ENCODE results near the gene BPIFB1.
A peak's percentile ranks its signal among the peaks of the same experiment; 100 is the strongest.

The BPIFB1 gene

GRCh38 chr20:33308668-33309067 lies 25.7 kb downstream of the BPIFB1 start:
- TF ChIP-seq CTCF (IDR thresholded peaks at IDR 0.05; ENCODE audit: unreplicated experiment in 3 of 3): no peak
- Mint-ChIP-seq H3K27ac (no peak overlapping the region), H3K27me3 (ENCODE audit: low read depth) (peaks cover 4% of the 10 kb centered on the region), H3K4me1 (peaks cover 5% of the 10 kb centered on the region), H3K9me3 (peaks cover 8% of the 10 kb centered on the region), H3K36me3 (ENCODE audit: low read depth) (no peaks in the 10 kb centered on the region), H3K4me3 (no peak overlapping the region)

GRCh38 chr20:33309631-33310030 lies 26.6 kb downstream of the BPIFB1 start:
- H3K9me3 Mint-ChIP-seq: peaks cover 8% of the 10 kb centered on the region
- H3K27ac Mint-ChIP-seq: no peak overlapping the region
- no peaks in the 10 kb centered on the region for H3K36me3 Mint-ChIP-seq (ENCODE audit: low read depth)
- H3K4me3 Mint-ChIP-seq: no peak overlapping the region
- H3K4me1 Mint-ChIP-seq: peaks cover 5% of the 10 kb centered on the region
- peaks cover 4% of the 10 kb centered on the region for H3K27me3 Mint-ChIP-seq (ENCODE audit: low read depth)
- no peak for TF ChIP-seq CTCF (IDR thresholded peaks at IDR 0.05; ENCODE audit: unreplicated experiment in 3 of 3)

GRCh38 chr20:33310327-33310899 lies 27.4 kb downstream of the BPIFB1 start:
- Mint-ChIP-seq H3K4me3 (no peak overlapping the region), H3K9me3 (peaks cover 8% of the 10 kb centered on the region), H3K27me3 (ENCODE audit: low read depth) (peaks cover 4% of the 10 kb centered on the region), H3K27ac (no peak overlapping the region), H3K4me1 (peaks cover 5% of the 10 kb centered on the region), H3K36me3 (ENCODE audit: low read depth) (no peaks in the 10 kb centered on the region)
- no peak for TF ChIP-seq CTCF (IDR thresholded peaks at IDR 0.05; ENCODE audit: unreplicated experiment in 3 of 3)

GRCh38 chr20:33311011-33311410 lies 28.0 kb downstream of the BPIFB1 start:
- Mint-ChIP-seq H3K36me3 (ENCODE audit: low read depth) (no peaks in the 10 kb centered on the region), H3K4me1 (peaks cover 5% of the 10 kb centered on the region), H3K4me3 (no peak overlapping the region), H3K9me3 (peaks cover 8% of the 10 kb centered on the region), H3K27ac (no peak overlapping the region), H3K27me3 (ENCODE audit: low read depth) (peaks cover 4% of the 10 kb centered on the region)
- TF ChIP-seq CTCF (IDR thresholded peaks at IDR 0.05; ENCODE audit: unreplicated experiment in 3 of 3): no peak

GRCh38 chr20:33311996-33312395 lies 29.0 kb downstream of the BPIFB1 start:
- Mint-ChIP-seq H3K27ac (peak overlapping the region; percentile 26 to 86 (median 79)), H3K4me1 (peaks cover 5% of the 10 kb centered on the region), H3K4me3 (peak overlapping the region in 1 of 3 experiments; percentile 49), H3K9me3 (peaks cover 8% of the 10 kb centered on the region), H3K36me3 (ENCODE audit: low read depth) (no peaks in the 10 kb centered on the region), H3K27me3 (ENCODE audit: low read depth) (peaks cover 4% of the 10 kb centered on the region)
- TF ChIP-seq CTCF (IDR thresholded peaks at IDR 0.05; ENCODE audit: unreplicated experiment in 3 of 3): no peak

- Mint-ChIP-seq H3K27me3 (ENCODE audit: low read depth) (peaks cover 5% of the 10 kb centered on the region), H3K9me3 (peaks cover 6% of the 10 kb centered on the region), H3K36me3 (ENCODE audit: low read depth) (no peaks in the 10 kb centered on the region), H3K4me3 (no peak overlapping the region), H3K4me1 (peaks cover 5% of the 10 kb centered on the region), H3K27ac (no peak overlapping the region)
- no peak for TF ChIP-seq CTCF (IDR thresholded peaks at IDR 0.05; ENCODE audit: unreplicated experiment in 3 of 3)
Observed at GRCh38 chr20:33312583-33312982, 29.6 kb downstream of the BPIFB1 start.
